Astrocyte (in vitro differentiated cells and primary cell): ENCODE results near the gene NUDT15.

Experiments
- CTCF ChIP-seq: IDR thresholded peaks from 2 replicates; pipeline ENCODE4 v1.5.1; 2011; ENCODE audit warnings: low read depth, mild to moderate bottlenecking, inconsistent platforms, low read length, moderate library complexity; ENCODE audit not compliant: insufficient read depth
- EZH2 ChIP-seq: IDR thresholded peaks from 2 replicates; pipeline ENCODE4 v1.6.1; 2012; ENCODE audit warnings: mild to moderate bottlenecking, low read length, inconsistent platforms; ENCODE audit not compliant: insufficient read depth

- no peak for TF ChIP-seq CTCF
- no peak for TF ChIP-seq EZH2
Observed at GRCh38 chr13:48029859-48030258, 7.7 kb upstream of the NUDT15 start.
